HL-60 (cell line): ENCODE measurements around the gene GRP.

Source experiments
- CTCF ChIP-seq: IDR thresholded peaks from one replicate; pipeline ENCODE4 v1.5.1; 2011; ENCODE audit warnings: low read length, control low read depth, inconsistent platforms; ENCODE audit not compliant: insufficient read depth
- GABPA ChIP-seq: IDR thresholded peaks from 2 replicates; pipeline ENCODE4 v1.6.1; 2012; ENCODE audit warnings: low read depth
- POLR2AphosphoS5 ChIP-seq: IDR thresholded peaks from 2 replicates; pipeline ENCODE4 v1.6.1; 2012; ENCODE audit warnings: low read depth
- REST ChIP-seq: IDR thresholded peaks from 2 replicates; pipeline ENCODE4 v1.6.1; 2012; ENCODE audit warnings: low read depth; ENCODE audit not compliant: insufficient replicate concordance
- SPI1 ChIP-seq: IDR thresholded peaks from 2 replicates; pipeline ENCODE4 v1.6.1; 2012; ENCODE audit warnings: low read depth, mild to moderate bottlenecking, borderline replicate concordance

- no peak for TF ChIP-seq CTCF
- no peak for TF ChIP-seq POLR2AphosphoS5
- TF ChIP-seq REST, result no peak
- TF ChIP-seq SPI1, result no peak
- TF ChIP-seq GABPA, result no peak
Observed at GRCh38 chr18:59229701-59230443, 9.9 kb downstream of the GRP start.
